Hepatocyte (in vitro differentiated cells): ENCODE measurements around the gene FAM124A.

Experiments used
- EZH2phosphoT487 ChIP-seq: fragments of 200-600 bp; sonication (generic); IDR thresholded peaks from one replicate; pipeline ENCODE4 v1.6.1; 2018; ENCODE audit warnings: antibody characterized with exemption, mild to moderate bottlenecking, low read depth, moderate library complexity; ENCODE audit not compliant: unreplicated experiment, severe bottlenecking
- TF ChIP-seq, protein P1 (sequence below): fragments of 200-600 bp; sonication (generic); IDR thresholded peaks from 2 replicates; pipeline ENCODE4 v1.5.1; 2016; ENCODE audit warnings: antibody characterized with exemption, mild to moderate bottlenecking; ENCODE audit not compliant: poor library complexity

DNA sequence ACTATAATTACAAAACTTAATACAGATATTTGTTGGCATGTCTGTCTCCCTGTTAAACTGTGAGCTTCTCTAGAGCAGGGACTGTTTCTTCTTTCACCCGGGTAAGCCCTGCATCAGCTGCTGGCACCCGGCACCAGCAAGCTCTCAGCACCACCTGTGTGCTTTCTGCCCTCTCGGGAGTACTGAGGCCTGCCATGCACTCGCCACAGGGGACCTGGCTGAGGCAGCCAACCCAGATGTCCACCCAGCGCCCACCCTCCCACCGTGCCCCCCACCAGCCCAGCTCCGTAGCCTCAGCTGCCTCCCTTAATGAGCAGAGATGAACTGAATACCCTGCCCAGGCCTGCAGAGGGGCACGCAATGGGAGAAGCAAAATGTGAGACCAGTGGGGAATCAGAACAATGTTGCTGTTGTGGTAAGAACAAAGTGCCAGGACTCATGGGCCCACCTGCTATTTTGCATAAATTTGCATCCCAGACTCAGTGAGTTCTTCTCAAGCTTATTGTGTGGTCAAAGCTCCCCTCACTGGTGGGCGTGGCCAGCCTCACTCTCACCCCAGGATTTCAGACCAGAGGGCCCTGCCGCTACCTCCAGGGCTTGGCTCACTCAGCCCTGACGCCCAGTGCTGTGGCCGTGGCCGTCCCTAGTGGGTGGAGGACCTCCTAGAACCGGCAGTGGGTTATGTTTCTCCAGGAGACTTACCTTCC lies 102.7 kb downstream of the FAM124A start:
- TF ChIP-seq, protein P1, sequence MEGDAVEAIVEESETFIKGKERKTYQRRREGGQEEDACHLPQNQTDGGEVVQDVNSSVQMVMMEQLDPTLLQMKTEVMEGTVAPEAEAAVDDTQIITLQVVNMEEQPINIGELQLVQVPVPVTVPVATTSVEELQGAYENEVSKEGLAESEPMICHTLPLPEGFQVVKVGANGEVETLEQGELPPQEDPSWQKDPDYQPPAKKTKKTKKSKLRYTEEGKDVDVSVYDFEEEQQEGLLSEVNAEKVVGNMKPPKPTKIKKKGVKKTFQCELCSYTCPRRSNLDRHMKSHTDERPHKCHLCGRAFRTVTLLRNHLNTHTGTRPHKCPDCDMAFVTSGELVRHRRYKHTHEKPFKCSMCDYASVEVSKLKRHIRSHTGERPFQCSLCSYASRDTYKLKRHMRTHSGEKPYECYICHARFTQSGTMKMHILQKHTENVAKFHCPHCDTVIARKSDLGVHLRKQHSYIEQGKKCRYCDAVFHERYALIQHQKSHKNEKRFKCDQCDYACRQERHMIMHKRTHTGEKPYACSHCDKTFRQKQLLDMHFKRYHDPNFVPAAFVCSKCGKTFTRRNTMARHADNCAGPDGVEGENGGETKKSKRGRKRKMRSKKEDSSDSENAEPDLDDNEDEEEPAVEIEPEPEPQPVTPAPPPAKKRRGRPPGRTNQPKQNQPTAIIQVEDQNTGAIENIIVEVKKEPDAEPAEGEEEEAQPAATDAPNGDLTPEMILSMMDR: no peak
- TF ChIP-seq EZH2phosphoT487: no peak
